HL-60 (cell line): ENCODE results near the gene CNTNAP2.

ENCODE experiments used
- DNase-seq, 2 experiments: peaks; one replicate each; pipeline ENCODE4 v3.0.0-alpha.2; 2010 to 2020; ENCODE audit warnings: low read depth in 1 of 2, low spot score in 1 of 2
- H3K27ac ChIP-seq: fragments of 250-450 bp; sonication (Bioruptor Pico); replicated peaks from 2 replicates; pipeline ENCODE4 v1.5.1; 2020; ENCODE audit warnings: mild to moderate bottlenecking, moderate library complexity
- H3K27me3 ChIP-seq: fragments of 250-450 bp; sonication (Bioruptor Pico); 2 replicates; pipeline ENCODE4 v1.5.1; 2021; ENCODE audit warnings: mild to moderate bottlenecking, moderate library complexity; ENCODE audit not compliant: insufficient read depth, poor library complexity, severe bottlenecking
- H3K4me3 ChIP-seq: replicated peaks from 2 replicates; pipeline ENCODE4 v1.5.1; 2011; ENCODE audit warnings: mild to moderate bottlenecking, control low read depth, low read length; ENCODE audit not compliant: insufficient read depth
- CTCF ChIP-seq: IDR thresholded peaks from one replicate; pipeline ENCODE4 v1.5.1; 2011; ENCODE audit warnings: low read length, control low read depth, inconsistent platforms; ENCODE audit not compliant: insufficient read depth
- GABPA ChIP-seq: IDR thresholded peaks from 2 replicates; pipeline ENCODE4 v1.6.1; 2012; ENCODE audit warnings: low read depth
- POLR2AphosphoS5 ChIP-seq: IDR thresholded peaks from 2 replicates; pipeline ENCODE4 v1.6.1; 2012; ENCODE audit warnings: low read depth
- SPI1 ChIP-seq: IDR thresholded peaks from 2 replicates; pipeline ENCODE4 v1.6.1; 2012; ENCODE audit warnings: low read depth, mild to moderate bottlenecking, borderline replicate concordance
- TF ChIP-seq, protein P1 (sequence below): IDR thresholded peaks from 2 replicates; pipeline ENCODE4 v1.6.1; 2012; ENCODE audit warnings: low read depth; ENCODE audit not compliant: insufficient replicate concordance

CNTNAP2 gene

GRCh38 chr7:147510201-147510542, 1393.6 kb downstream of the CNTNAP2 start:
- no peak overlapping the region for H3K27ac ChIP-seq
- DNase-seq: no peak

GRCh38 chr7:147510923-147511322, 1394.3 kb downstream of the CNTNAP2 start:
- TF ChIP-seq GABPA (no peak), SPI1 (no peak), POLR2AphosphoS5 (no peak), CTCF (no peak)
- TF ChIP-seq, protein P1, sequence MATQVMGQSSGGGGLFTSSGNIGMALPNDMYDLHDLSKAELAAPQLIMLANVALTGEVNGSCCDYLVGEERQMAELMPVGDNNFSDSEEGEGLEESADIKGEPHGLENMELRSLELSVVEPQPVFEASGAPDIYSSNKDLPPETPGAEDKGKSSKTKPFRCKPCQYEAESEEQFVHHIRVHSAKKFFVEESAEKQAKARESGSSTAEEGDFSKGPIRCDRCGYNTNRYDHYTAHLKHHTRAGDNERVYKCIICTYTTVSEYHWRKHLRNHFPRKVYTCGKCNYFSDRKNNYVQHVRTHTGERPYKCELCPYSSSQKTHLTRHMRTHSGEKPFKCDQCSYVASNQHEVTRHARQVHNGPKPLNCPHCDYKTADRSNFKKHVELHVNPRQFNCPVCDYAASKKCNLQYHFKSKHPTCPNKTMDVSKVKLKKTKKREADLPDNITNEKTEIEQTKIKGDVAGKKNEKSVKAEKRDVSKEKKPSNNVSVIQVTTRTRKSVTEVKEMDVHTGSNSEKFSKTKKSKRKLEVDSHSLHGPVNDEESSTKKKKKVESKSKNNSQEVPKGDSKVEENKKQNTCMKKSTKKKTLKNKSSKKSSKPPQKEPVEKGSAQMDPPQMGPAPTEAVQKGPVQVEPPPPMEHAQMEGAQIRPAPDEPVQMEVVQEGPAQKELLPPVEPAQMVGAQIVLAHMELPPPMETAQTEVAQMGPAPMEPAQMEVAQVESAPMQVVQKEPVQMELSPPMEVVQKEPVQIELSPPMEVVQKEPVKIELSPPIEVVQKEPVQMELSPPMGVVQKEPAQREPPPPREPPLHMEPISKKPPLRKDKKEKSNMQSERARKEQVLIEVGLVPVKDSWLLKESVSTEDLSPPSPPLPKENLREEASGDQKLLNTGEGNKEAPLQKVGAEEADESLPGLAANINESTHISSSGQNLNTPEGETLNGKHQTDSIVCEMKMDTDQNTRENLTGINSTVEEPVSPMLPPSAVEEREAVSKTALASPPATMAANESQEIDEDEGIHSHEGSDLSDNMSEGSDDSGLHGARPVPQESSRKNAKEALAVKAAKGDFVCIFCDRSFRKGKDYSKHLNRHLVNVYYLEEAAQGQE: no peak
- H3K4me3 ChIP-seq: no peak overlapping the region
- H3K27ac ChIP-seq: no peak overlapping the region
- no peaks in the 10 kb centered on the region for H3K27me3 ChIP-seq
- no peak for DNase-seq

More at GRCh38 chr7:147510201-147510542, 1393.6 kb downstream of the CNTNAP2 start:
- Histone ChIP-seq H3K4me3 (no peak overlapping the region), H3K27me3 (no peaks in the 10 kb centered on the region)
- TF ChIP-seq, protein P1: no peak
- no peak for TF ChIP-seq POLR2AphosphoS5
- TF ChIP-seq GABPA: no peak
- no peak for TF ChIP-seq CTCF
- TF ChIP-seq SPI1: no peak

GRCh38 chr7:147513451-147513850, 1396.8 kb downstream of the CNTNAP2 start:
- no peak overlapping the region for H3K27ac ChIP-seq
- H3K27me3 ChIP-seq: no peaks in the 10 kb centered on the region
- no peak for TF ChIP-seq SPI1
- TF ChIP-seq GABPA: no peak
- TF ChIP-seq, protein P1: no peak
- TF ChIP-seq POLR2AphosphoS5: no peak
- no peak for TF ChIP-seq CTCF
- H3K4me3 ChIP-seq: no peak overlapping the region
- no peak for DNase-seq
